HEK293 (cell line): ENCODE measurements around the gene CC2D1A.

Experiments
- BCL11A ChIP-seq: fragments of 450-650 bp; formaldehyde crosslinking; IDR thresholded peaks from 2 replicates; pipeline ENCODE4 v1.5.1; 2016; ENCODE audit warnings: low read depth, missing biosample characterization, missing genetic modification characterization
- HOXA7 ChIP-seq: sonication (generic); formaldehyde crosslinking; IDR thresholded peaks from 2 replicates; pipeline ENCODE4 v1.8.1; 2022; ENCODE audit warnings: missing genetic modification reagents, borderline replicate concordance
- HOXC10 ChIP-seq: sonication (generic); formaldehyde crosslinking; IDR thresholded peaks from 2 replicates; pipeline ENCODE4 v1.8.1; 2023; ENCODE audit warnings: mild to moderate bottlenecking, missing genetic modification reagents
- HOXD13 ChIP-seq: sonication (generic); formaldehyde crosslinking; IDR thresholded peaks from 2 replicates; pipeline ENCODE4 v1.8.0; 2022; ENCODE audit warnings: missing genetic modification reagents, borderline replicate concordance
- OVOL3 ChIP-seq: fragments of 450-650 bp; formaldehyde crosslinking; IDR thresholded peaks from 2 replicates; pipeline ENCODE4 v1.5.1; 2016; ENCODE audit warnings: missing biosample characterization, missing genetic modification characterization
- SCRT1 ChIP-seq: fragments of 450-650 bp; formaldehyde crosslinking; IDR thresholded peaks from 2 replicates; pipeline ENCODE4 v1.5.1; 2016; ENCODE audit warnings: missing biosample characterization, missing genetic modification characterization, borderline replicate concordance
- SP2 ChIP-seq: fragments of 450-650 bp; formaldehyde crosslinking; IDR thresholded peaks from 2 replicates; pipeline ENCODE4 v1.5.1; 2016; ENCODE audit warnings: missing biosample characterization, missing genetic modification characterization
- ZBTB8A ChIP-seq: fragments of 450-650 bp; formaldehyde crosslinking; IDR thresholded peaks from 2 replicates; pipeline ENCODE4 v1.5.1; 2016; ENCODE audit warnings: missing biosample characterization, missing genetic modification characterization
- ZFP41 ChIP-seq: fragments of 450-650 bp; formaldehyde crosslinking; IDR thresholded peaks from 2 replicates; pipeline ENCODE4 v1.5.1; 2016; ENCODE audit warnings: missing biosample characterization, missing genetic modification characterization, borderline replicate concordance
- ZNF202 ChIP-seq: fragments of 450-650 bp; formaldehyde crosslinking; IDR thresholded peaks from 2 replicates; pipeline ENCODE4 v1.5.1; 2016; ENCODE audit warnings: missing biosample characterization, missing genetic modification characterization, borderline replicate concordance
- ZNF274 ChIP-seq, 2 experiments: fragments of 200-500 bp in 1 of 2; fragments of 450-650 bp in 1 of 2; sonication (Bioruptor generic) in 1 of 2; formaldehyde crosslinking in 1 of 2; IDR thresholded peaks; 2 replicates each; pipeline versions ENCODE4 v1.5.1 to v1.6.1; 2014 to 2016; ENCODE audit warnings: borderline replicate concordance in 1 of 2, inconsistent platforms in 1 of 2, low read length in 1 of 2, missing biosample characterization in 1 of 2, missing genetic modification characterization in 1 of 2
- ZNF292 ChIP-seq: fragments of 450-650 bp; formaldehyde crosslinking; IDR thresholded peaks from 2 replicates; pipeline ENCODE4 v1.5.1; 2016; ENCODE audit warnings: low read depth, missing biosample characterization, missing genetic modification characterization, borderline replicate concordance
- ZNF311 ChIP-seq: fragments of 450-650 bp; formaldehyde crosslinking; IDR thresholded peaks from 2 replicates; pipeline ENCODE4 v1.5.1; 2017; ENCODE audit warnings: missing biosample characterization, missing genetic modification characterization, borderline replicate concordance
- ZNF433 ChIP-seq: fragments of 450-650 bp; formaldehyde crosslinking; IDR thresholded peaks from 2 replicates; pipeline ENCODE4 v1.5.1; 2016; ENCODE audit warnings: missing biosample characterization, missing genetic modification characterization, low read depth
- ZNF48 ChIP-seq: fragments of 450-650 bp; formaldehyde crosslinking; IDR thresholded peaks from 2 replicates; pipeline ENCODE4 v1.5.1; 2016; ENCODE audit warnings: missing biosample characterization, missing genetic modification characterization
- ZNF514 ChIP-seq: fragments of 450-650 bp; formaldehyde crosslinking; IDR thresholded peaks from 2 replicates; pipeline ENCODE4 v1.5.1; 2016; ENCODE audit warnings: missing biosample characterization, missing genetic modification characterization
- ZNF548 ChIP-seq: fragments of 450-650 bp; formaldehyde crosslinking; IDR thresholded peaks from 2 replicates; pipeline ENCODE4 v1.5.1; 2016; ENCODE audit warnings: missing biosample characterization, missing genetic modification characterization
- ZNF560 ChIP-seq: fragments of 450-650 bp; formaldehyde crosslinking; IDR thresholded peaks from 2 replicates; pipeline ENCODE4 v1.5.1; 2017; ENCODE audit warnings: missing biosample characterization, missing genetic modification characterization, borderline replicate concordance
- ZNF621 ChIP-seq: fragments of 450-650 bp; formaldehyde crosslinking; IDR thresholded peaks from 2 replicates; pipeline ENCODE4 v1.5.1; 2017; ENCODE audit warnings: missing biosample characterization, missing genetic modification characterization
- ZNF658 ChIP-seq: fragments of 450-650 bp; formaldehyde crosslinking; IDR thresholded peaks from 2 replicates; pipeline ENCODE4; 2016; ENCODE audit warnings: missing biosample characterization, missing genetic modification characterization
- TF ChIP-seq, protein P1 (sequence below): fragments of 450-650 bp; formaldehyde crosslinking; IDR thresholded peaks from 2 replicates; pipeline ENCODE4 v1.5.1; 2016; ENCODE audit warnings: missing biosample characterization, missing genetic modification characterization, borderline replicate concordance
- TF ChIP-seq, protein P2 (sequence below): fragments of 450-650 bp; formaldehyde crosslinking; IDR thresholded peaks from 2 replicates; pipeline ENCODE4 v1.5.1; 2017; ENCODE audit warnings: missing biosample characterization, missing genetic modification characterization
- TF ChIP-seq, protein P3 (sequence below): fragments of 450-650 bp; formaldehyde crosslinking; IDR thresholded peaks from 2 replicates; pipeline ENCODE4 v1.5.1; 2017; ENCODE audit warnings: missing biosample characterization, missing genetic modification characterization
- TF ChIP-seq, protein P4 (sequence below): fragments of 450-650 bp; formaldehyde crosslinking; conservative IDR thresholded peaks from 2 replicates; pipeline ENCODE4 v1.5.1; 2016; ENCODE audit warnings: low read depth, missing biosample characterization, missing genetic modification characterization
- TF ChIP-seq, protein P5 (sequence below): fragments of 450-650 bp; formaldehyde crosslinking; IDR thresholded peaks from 2 replicates; pipeline ENCODE4 v1.5.1; 2016; ENCODE audit warnings: missing biosample characterization, missing genetic modification characterization
- TF ChIP-seq, protein P6 (sequence below): fragments of 450-650 bp; formaldehyde crosslinking; IDR thresholded peaks from 2 replicates; pipeline ENCODE4; 2016; ENCODE audit warnings: missing biosample characterization, missing genetic modification characterization

The CC2D1A gene

DNA sequence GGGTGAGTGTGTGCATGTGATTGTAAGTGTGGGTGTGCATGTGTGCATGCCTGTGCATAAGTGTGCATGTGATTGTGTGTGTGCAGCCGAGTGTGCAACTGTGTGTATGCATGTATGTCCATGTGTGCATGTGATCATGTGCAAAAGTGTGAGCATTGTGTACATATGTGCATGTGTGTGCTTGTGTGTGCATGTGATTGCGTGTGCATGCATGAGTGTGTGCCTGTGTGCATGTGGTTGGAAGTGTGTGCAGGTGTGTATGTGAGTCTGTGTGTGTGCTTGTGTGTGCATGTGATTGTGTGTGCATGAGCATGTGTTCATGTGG lies 28.7 kb downstream of the CC2D1A start (continued):
- no peak for TF ChIP-seq ZNF548 (tag by site-specific recombination)
- TF ChIP-seq, protein P1, sequence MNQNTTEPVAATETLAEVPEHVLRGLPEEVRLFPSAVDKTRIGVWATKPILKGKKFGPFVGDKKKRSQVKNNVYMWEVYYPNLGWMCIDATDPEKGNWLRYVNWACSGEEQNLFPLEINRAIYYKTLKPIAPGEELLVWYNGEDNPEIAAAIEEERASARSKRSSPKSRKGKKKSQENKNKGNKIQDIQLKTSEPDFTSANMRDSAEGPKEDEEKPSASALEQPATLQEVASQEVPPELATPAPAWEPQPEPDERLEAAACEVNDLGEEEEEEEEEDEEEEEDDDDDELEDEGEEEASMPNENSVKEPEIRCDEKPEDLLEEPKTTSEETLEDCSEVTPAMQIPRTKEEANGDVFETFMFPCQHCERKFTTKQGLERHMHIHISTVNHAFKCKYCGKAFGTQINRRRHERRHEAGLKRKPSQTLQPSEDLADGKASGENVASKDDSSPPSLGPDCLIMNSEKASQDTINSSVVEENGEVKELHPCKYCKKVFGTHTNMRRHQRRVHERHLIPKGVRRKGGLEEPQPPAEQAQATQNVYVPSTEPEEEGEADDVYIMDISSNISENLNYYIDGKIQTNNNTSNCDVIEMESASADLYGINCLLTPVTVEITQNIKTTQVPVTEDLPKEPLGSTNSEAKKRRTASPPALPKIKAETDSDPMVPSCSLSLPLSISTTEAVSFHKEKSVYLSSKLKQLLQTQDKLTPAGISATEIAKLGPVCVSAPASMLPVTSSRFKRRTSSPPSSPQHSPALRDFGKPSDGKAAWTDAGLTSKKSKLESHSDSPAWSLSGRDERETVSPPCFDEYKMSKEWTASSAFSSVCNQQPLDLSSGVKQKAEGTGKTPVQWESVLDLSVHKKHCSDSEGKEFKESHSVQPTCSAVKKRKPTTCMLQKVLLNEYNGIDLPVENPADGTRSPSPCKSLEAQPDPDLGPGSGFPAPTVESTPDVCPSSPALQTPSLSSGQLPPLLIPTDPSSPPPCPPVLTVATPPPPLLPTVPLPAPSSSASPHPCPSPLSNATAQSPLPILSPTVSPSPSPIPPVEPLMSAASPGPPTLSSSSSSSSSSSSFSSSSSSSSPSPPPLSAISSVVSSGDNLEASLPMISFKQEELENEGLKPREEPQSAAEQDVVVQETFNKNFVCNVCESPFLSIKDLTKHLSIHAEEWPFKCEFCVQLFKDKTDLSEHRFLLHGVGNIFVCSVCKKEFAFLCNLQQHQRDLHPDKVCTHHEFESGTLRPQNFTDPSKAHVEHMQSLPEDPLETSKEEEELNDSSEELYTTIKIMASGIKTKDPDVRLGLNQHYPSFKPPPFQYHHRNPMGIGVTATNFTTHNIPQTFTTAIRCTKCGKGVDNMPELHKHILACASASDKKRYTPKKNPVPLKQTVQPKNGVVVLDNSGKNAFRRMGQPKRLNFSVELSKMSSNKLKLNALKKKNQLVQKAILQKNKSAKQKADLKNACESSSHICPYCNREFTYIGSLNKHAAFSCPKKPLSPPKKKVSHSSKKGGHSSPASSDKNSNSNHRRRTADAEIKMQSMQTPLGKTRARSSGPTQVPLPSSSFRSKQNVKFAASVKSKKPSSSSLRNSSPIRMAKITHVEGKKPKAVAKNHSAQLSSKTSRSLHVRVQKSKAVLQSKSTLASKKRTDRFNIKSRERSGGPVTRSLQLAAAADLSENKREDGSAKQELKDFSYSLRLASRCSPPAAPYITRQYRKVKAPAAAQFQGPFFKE, result peak; percentile 82; the same call in 1 of the 2 replicates
- no peak for TF ChIP-seq BCL11A (tag by site-specific recombination)
- no peak for TF ChIP-seq SCRT1 (tag by site-specific recombination)
- TF ChIP-seq OVOL3, result no peak
- TF ChIP-seq, protein P2, sequence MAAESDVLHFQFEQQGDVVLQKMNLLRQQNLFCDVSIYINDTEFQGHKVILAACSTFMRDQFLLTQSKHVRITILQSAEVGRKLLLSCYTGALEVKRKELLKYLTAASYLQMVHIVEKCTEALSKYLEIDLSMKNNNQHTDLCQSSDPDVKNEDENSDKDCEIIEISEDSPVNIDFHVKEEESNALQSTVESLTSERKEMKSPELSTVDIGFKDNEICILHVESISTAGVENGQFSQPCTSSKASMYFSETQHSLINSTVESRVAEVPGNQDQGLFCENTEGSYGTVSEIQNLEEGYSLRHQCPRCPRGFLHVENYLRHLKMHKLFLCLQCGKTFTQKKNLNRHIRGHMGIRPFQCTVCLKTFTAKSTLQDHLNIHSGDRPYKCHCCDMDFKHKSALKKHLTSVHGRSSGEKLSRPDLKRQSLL, result no peak
- TF ChIP-seq, protein P3, sequence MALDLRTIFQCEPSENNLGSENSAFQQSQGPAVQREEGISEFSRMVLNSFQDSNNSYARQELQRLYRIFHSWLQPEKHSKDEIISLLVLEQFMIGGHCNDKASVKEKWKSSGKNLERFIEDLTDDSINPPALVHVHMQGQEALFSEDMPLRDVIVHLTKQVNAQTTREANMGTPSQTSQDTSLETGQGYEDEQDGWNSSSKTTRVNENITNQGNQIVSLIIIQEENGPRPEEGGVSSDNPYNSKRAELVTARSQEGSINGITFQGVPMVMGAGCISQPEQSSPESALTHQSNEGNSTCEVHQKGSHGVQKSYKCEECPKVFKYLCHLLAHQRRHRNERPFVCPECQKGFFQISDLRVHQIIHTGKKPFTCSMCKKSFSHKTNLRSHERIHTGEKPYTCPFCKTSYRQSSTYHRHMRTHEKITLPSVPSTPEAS, result peak; percentile 96
- no peak for TF ChIP-seq ZNF560 (tag by site-specific recombination)
- no peak for TF ChIP-seq ZNF514 (tag by site-specific recombination)
- peak; percentile 27; the same call in 1 of the 2 replicates for TF ChIP-seq ZNF621
- TF ChIP-seq, protein P4, sequence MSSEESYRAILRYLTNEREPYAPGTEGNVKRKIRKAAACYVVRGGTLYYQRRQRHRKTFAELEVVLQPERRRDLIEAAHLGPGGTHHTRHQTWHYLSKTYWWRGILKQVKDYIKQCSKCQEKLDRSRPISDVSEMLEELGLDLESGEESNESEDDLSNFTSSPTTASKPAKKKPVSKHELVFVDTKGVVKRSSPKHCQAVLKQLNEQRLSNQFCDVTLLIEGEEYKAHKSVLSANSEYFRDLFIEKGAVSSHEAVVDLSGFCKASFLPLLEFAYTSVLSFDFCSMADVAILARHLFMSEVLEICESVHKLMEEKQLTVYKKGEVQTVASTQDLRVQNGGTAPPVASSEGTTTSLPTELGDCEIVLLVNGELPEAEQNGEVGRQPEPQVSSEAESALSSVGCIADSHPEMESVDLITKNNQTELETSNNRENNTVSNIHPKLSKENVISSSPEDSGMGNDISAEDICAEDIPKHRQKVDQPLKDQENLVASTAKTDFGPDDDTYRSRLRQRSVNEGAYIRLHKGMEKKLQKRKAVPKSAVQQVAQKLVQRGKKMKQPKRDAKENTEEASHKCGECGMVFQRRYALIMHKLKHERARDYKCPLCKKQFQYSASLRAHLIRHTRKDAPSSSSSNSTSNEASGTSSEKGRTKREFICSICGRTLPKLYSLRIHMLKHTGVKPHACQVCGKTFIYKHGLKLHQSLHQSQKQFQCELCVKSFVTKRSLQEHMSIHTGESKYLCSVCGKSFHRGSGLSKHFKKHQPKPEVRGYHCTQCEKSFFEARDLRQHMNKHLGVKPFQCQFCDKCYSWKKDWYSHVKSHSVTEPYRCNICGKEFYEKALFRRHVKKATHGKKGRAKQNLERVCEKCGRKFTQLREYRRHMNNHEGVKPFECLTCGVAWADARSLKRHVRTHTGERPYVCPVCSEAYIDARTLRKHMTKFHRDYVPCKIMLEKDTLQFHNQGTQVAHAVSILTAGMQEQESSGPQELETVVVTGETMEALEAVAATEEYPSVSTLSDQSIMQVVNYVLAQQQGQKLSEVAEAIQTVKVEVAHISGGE (tag by site-specific recombination), result no peak
- no peak for TF ChIP-seq SP2
- TF ChIP-seq ZBTB8A, result no peak
- TF ChIP-seq HOXD13 (CRISPR knock-in tag), result peak; percentile 49; the same call in 1 of the 2 replicates
- TF ChIP-seq ZFP41 (tag by site-specific recombination), result no peak; the same call in 1 of the 2 replicates
- no peak for TF ChIP-seq HOXA7 (CRISPR knock-in tag)
- TF ChIP-seq ZNF311 (tag by site-specific recombination), result 0 out of 2 replicates have a peak, but pooled peaks have one; percentile 39
- TF ChIP-seq, protein P5, sequence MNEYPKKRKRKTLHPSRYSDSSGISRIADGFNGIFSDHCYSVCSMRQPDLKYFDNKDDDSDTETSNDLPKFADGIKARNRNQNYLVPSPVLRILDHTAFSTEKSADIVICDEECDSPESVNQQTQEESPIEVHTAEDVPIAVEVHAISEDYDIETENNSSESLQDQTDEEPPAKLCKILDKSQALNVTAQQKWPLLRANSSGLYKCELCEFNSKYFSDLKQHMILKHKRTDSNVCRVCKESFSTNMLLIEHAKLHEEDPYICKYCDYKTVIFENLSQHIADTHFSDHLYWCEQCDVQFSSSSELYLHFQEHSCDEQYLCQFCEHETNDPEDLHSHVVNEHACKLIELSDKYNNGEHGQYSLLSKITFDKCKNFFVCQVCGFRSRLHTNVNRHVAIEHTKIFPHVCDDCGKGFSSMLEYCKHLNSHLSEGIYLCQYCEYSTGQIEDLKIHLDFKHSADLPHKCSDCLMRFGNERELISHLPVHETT (tag by site-specific recombination), result no peak
- no peak for TF ChIP-seq ZNF202
- TF ChIP-seq, protein P6, sequence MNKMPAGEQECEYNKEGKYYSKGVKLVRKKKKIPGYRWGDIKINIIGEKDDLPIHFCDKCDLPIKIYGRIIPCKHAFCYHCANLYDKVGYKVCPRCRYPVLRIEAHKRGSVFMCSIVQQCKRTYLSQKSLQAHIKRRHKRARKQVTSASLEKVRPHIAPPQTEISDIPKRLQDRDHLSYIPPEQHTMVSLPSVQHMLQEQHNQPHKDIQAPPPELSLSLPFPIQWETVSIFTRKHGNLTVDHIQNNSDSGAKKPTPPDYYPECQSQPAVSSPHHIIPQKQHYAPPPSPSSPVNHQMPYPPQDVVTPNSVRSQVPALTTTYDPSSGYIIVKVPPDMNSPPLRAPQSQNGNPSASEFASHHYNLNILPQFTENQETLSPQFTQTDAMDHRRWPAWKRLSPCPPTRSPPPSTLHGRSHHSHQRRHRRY (tag by site-specific recombination), result no peak
- TF ChIP-seq ZNF658, result no peak
- no peak for TF ChIP-seq ZNF274 (IDR thresholded peaks at IDR 0.05; ENCODE audit: low read length)
- TF ChIP-seq ZNF274 (tag by site-specific recombination; IDR thresholded peaks at IDR 0.05; ENCODE audit: borderline replicate concordance), result no peak
- TF ChIP-seq ZNF48 (tag by site-specific recombination), result no peak
- no peak for TF ChIP-seq ZNF292
- TF ChIP-seq HOXC10 (CRISPR knock-in tag), result no peak
- no peak for TF ChIP-seq ZNF433 (tag by site-specific recombination)
